Colonic mucosa (tissue), 4 donors: ENCODE measurements around the gene FILIP1. TPM values are rescaled to one million over a fixed set of nuclear protein-coding genes. Genes with fewer than 3 reads are reported as not detected.

Source experiments
- DNase-seq: peaks from one replicate; pipeline ENCODE4 v3.0.0-alpha.2; 2020
- H3K27ac ChIP-seq: fragments of 200-600 bp; one replicate; pipeline ENCODE4 v1.8.0; 2021
- H3K27me3 ChIP-seq: fragments of 200-600 bp; one replicate; pipeline ENCODE4 v1.8.0; 2021
- H3K36me3 ChIP-seq: fragments of 200-600 bp; one replicate; pipeline ENCODE4 v1.8.0; 2021
- H3K4me1 ChIP-seq: fragments of 200-600 bp; one replicate; pipeline ENCODE4 v1.8.0; 2021; ENCODE audit warnings: mild to moderate bottlenecking
- H3K4me3 ChIP-seq: fragments of 200-600 bp; one replicate; pipeline ENCODE4 v1.8.0; 2021
- H3K9ac ChIP-seq, 2 donors: one replicate each; pipeline ENCODE4 v1.7.0; 2013; ENCODE audit warnings: control low read depth in 2 of 2, low read depth in 2 of 2, low read length in 2 of 2
- H3K9me3 ChIP-seq: fragments of 200-600 bp; one replicate; pipeline ENCODE4 v1.8.0; 2021
- intact Hi-C: fragments of 100-400 bp; cut with DNase I; formaldehyde crosslinking; loops from one replicate; pipeline ENCODE4 v1.14.1; 2022
- total RNA-seq, 2 donors: library from RNA; stranded (reverse); fragmentation: NEBNext Ultra II Directional in 1 of 2; extraction: Animal tissue kit (Norgen Biotek cat#: 25700) in 1 of 2; gene quantifications; one replicate each; pipeline ENCODE4 v1.2.1, GENCODE V29; 2021
- TF ChIP-seq, protein P1 (sequence below): fragments of 200-600 bp; IDR thresholded peaks from one replicate; pipeline ENCODE4 v1.8.0; 2022; ENCODE audit warnings: antibody characterized with exemption, mild to moderate bottlenecking
- donor health status: healthy.
- donor health status: DM: no; HTN: no; CAD: no.
- donor health status: DM: no; HTN: no; CAD: no.

FILIP1 gene
- total RNA-seq, 2 donors from 2014 or later = 0.57 to 6.5 TPM

DNA sequence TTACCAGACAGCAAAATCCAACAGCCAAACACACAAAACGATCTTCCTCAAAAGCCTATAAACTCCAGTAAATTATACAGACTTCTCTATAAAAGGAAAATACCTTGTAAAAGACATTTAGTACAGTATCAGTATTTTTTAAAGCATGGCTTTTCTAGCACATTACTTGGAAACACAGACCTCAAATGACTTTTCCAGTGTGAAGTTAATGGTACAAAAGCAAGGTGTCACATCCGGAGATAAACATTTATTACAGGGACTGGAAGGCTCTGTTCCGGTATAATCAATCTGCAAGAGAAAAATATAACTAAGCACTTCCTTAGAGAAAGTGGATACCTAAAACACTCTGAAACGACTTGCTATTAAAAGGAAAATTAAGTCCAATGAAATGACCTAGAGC is 226.1 kb downstream of the FILIP1 start:
- H3K9me3 ChIP-seq = no peaks in the 10 kb centered on the region
- no peaks in the 10 kb centered on the region for H3K36me3 ChIP-seq
- H3K4me3 ChIP-seq = no peak overlapping the region
- DNase-seq = no peak
- TF ChIP-seq, protein P1, sequence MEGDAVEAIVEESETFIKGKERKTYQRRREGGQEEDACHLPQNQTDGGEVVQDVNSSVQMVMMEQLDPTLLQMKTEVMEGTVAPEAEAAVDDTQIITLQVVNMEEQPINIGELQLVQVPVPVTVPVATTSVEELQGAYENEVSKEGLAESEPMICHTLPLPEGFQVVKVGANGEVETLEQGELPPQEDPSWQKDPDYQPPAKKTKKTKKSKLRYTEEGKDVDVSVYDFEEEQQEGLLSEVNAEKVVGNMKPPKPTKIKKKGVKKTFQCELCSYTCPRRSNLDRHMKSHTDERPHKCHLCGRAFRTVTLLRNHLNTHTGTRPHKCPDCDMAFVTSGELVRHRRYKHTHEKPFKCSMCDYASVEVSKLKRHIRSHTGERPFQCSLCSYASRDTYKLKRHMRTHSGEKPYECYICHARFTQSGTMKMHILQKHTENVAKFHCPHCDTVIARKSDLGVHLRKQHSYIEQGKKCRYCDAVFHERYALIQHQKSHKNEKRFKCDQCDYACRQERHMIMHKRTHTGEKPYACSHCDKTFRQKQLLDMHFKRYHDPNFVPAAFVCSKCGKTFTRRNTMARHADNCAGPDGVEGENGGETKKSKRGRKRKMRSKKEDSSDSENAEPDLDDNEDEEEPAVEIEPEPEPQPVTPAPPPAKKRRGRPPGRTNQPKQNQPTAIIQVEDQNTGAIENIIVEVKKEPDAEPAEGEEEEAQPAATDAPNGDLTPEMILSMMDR = no peak
- no peaks in the 10 kb centered on the region for H3K4me1 ChIP-seq
- no peak overlapping the region for H3K27ac ChIP-seq
- H3K27me3 ChIP-seq = no peaks in the 10 kb centered on the region
- no peak overlapping the region for H3K9ac ChIP-seq
- intact Hi-C loops = loop anchor here (5.0 kb wide), 1 partner anchor 260 kb away; no protein-coding TSS in a partner anchor

DNA sequence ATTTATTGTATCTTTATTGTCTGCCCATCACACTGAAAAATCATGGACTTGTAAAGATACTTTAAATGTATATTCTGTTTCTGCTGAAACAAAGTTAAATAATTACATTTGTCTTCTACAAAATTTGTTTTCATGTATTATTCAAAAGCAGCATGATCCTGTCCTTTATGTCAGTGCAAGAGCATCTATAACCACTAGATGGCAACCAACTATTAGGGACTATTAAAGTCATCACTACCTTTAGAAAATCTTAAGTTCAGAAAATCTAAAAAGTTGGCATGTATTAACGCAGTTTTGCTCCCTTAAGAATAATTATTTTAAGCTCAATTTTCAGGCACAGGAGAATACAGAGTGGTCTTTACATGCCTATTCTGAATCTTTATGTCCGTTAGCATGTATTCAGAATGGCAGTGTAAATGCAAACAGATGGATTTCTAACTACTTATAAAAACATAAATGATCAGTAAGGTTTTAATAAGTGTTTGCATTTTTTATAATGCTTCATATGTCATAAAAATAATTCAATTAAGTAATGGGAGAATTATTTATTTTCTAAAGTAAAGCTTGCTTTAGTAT is 226.8 kb downstream of the FILIP1 start:
- H3K4me1 ChIP-seq = no peaks in the 10 kb centered on the region
- no peak overlapping the region for H3K27ac ChIP-seq
- DNase-seq = no peak
- H3K9me3 ChIP-seq = no peaks in the 10 kb centered on the region
- intact Hi-C loops = loop anchor here (5.0 kb wide), 1 partner anchor 260 kb away; no protein-coding TSS in a partner anchor
- H3K36me3 ChIP-seq = no peaks in the 10 kb centered on the region
- TF ChIP-seq, protein P1 = peak; percentile 82
- no peaks in the 10 kb centered on the region for H3K27me3 ChIP-seq
- H3K9ac ChIP-seq = no peak overlapping the region
- no peak overlapping the region for H3K4me3 ChIP-seq

DNA sequence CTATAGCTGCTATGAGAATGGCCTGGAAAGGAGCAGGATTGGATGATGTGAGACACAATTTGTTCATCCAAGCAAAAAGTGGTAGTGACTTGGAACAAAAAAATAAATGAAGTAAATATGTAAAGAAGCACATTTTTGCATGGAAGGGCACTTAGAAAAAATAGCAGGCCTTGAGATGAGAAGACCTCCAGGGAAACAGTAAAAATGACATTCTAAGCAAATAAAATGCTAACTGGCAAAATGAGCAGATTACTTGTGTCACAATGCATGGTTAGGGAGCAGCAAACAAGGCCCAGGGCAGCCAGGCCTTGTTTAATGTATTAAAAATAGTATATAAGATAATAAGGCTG is 230.2 kb downstream of the FILIP1 start:
- TF ChIP-seq, protein P1 = no peak
- H3K27ac ChIP-seq = no peak overlapping the region
- H3K4me3 ChIP-seq = no peak overlapping the region
- intact Hi-C loops = no loop called here
- H3K27me3 ChIP-seq = no peaks in the 10 kb centered on the region
- no peaks in the 10 kb centered on the region for H3K4me1 ChIP-seq
- no peak overlapping the region for H3K9ac ChIP-seq
- H3K36me3 ChIP-seq = peaks cover 15% of the 10 kb centered on the region
- DNase-seq = no peak
- no peaks in the 10 kb centered on the region for H3K9me3 ChIP-seq

DNA sequence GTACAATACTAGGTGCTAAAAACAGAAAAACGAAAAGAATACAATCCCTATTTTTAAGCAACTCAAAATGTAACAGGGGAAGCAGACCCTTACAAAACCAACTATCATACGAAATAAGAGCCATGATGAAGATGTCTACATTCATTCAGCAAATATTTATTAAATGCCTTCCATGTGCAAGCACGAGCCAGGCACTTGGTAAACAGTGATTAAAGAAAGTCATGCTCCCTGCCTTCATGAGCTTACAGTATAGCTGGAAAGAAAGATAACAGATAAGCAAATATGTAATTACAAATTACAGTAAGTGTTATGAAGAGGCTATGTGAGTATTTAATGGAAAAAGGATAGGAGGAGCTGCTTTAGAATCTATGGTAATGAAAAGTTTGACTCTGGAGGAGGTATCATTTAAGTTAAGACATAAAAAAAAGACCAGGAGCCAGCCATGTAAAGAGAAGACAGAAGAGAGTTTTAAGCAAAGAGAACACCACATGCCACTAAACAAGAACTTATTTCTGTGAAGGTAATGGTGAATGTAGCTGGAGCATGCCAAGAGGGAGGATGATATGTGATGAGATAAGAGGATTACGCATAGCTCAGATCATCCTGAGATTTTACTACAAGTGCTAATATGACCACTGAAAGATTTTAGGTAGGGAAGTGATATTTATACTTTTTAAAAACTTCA is 230.7 kb downstream of the FILIP1 start:
- DNase-seq = no peak
- peaks cover 15% of the 10 kb centered on the region for H3K36me3 ChIP-seq
- no peaks in the 10 kb centered on the region for H3K4me1 ChIP-seq
- no peaks in the 10 kb centered on the region for H3K27me3 ChIP-seq
- TF ChIP-seq, protein P1 = no peak
- H3K9me3 ChIP-seq = no peaks in the 10 kb centered on the region
- H3K9ac ChIP-seq = no peak overlapping the region
- intact Hi-C loops = no loop called here
- no peak overlapping the region for H3K27ac ChIP-seq
- H3K4me3 ChIP-seq = no peak overlapping the region

DNA sequence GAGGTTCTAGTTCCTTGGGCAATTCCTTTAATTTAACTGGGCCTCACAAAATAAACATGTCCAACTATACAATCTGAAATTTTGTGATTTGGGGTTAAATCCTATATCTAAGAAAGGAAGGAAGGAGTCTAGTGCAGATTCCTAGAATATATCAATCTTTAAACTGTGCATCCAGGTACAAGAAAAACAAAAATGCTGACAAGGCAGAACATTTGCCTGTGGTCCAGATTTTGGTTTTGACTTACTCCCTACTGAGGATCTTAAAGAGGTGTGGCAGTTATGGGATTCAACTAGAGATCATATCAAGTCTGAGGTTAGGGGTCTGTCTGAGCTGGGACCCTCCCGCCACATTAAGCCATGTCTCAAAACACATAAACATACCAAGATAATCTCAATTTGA is 232.3 kb downstream of the FILIP1 start:
- Histone ChIP-seq H3K9me3 (no peaks in the 10 kb centered on the region), H3K4me1 (no peaks in the 10 kb centered on the region), H3K27me3 (no peaks in the 10 kb centered on the region), H3K9ac (no peak overlapping the region), H3K27ac (no peak overlapping the region), H3K4me3 (no peak overlapping the region), H3K36me3 (peaks cover 15% of the 10 kb centered on the region)
- TF ChIP-seq, protein P1 = no peak
- DNase-seq = no peak
- intact Hi-C loops = no loop called here
